HTERT RPE-1 (cell line): ENCODE results near the gene CDC42EP3.

Experiments
- in situ Hi-C: fragments of 300-500 bp; cut with MboI; formaldehyde crosslinking; loops from 4 replicates; pipeline ENCODE4 v1.14.3; 2020; ENCODE audit warnings: low sequenced_read_pairs

The CDC42EP3 gene, protein sequence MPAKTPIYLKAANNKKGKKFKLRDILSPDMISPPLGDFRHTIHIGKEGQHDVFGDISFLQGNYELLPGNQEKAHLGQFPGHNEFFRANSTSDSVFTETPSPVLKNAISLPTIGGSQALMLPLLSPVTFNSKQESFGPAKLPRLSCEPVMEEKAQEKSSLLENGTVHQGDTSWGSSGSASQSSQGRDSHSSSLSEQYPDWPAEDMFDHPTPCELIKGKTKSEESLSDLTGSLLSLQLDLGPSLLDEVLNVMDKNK

DNA sequence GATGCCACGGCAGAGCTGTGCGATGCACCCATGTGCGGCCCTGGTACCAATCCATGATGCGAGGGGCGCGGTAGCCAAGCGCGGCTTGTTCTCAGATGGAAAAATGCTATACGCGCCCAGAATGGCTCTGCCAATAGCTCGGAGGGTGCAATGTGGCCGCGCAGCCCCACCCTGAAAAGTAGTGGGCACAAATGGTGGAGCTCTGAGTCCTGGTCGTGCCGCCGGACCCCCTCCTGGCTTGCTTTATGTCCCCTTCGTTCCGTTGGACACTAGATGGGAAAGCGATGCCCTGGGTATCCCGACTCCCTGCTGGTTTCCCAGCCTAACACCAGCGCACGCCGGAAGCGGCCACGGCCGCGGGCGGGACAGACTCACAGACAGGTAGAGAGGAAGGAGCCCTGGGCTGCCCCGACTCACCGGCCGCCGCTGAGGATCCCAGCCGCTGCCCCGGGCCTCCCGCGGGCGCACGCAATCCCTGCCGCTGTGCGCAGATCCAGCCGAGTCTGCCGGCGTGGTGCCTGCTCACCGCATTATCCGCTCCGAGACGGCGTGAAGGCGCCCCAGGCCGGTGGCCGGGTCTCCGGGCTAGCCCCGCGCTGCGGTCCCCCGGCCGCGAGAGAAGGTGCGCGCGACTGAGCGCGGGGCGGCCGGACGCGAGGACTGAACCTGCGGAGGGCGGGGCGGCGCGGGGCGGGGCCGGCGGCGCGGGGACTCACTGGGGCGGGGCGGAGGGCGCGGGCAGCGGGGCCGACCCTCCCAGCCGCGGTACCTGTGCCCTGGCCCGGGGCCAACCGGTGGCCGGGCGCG is at the start of gene CDC42EP3:
CDC42EP3 (minus strand) TSS at position 634 of the 807 bp plus-strand sequence. CDS start 25,055 bp downstream, outside the sequence.
- in situ Hi-C loops, result no loop called here

DNA sequence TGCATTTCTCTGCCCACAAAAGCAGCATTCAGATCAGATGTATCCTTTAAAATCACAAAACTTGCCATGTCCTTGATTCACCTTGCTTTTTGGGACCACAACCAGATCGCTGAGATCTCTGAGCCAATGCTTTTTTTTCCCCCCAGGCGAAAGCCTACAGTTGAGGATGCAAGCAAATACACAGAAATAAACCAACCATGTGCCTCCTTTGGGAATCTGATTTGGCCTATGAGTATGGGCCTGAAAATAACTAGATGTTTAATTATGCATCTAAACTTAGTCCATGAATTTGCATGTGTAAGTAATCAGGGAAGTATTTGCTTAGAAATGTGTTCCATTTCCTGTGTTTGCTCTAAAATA is 49.7 kb upstream of the CDC42EP3 start:
- in situ Hi-C loops, result no loop called here

DNA sequence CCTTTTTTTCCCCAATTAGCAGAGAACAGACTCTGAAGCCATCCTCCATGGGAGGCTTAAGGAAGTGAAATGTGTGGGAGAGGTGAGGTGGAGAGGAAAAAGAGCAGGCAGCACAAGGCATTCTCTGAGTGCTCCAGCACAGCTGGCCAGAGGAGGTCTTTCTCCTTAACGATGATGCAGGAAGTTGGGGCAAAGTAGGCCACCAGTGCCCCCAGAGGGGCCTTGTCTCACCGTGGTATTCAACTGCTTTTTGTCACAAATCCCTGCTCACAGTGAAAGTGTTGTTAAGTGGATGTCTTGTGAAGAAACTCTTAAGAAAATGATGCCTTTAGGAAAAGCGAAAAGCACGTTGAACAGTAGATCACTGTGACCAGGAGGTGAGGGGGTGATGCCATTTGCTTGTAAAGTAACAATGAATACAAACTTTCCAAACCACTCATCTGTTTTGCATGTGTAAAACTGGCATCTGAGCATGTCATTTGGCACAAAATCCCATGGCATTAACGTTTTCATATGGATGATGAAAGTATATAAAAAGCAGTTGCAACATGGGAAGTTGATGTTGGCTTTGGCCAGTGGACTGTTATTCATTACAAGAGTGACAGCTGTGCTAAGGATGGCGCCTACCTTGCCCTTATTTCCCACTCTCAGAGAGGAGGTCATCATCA is 49.2 kb upstream of the CDC42EP3 start:
- in situ Hi-C loops, result no loop called here

DNA sequence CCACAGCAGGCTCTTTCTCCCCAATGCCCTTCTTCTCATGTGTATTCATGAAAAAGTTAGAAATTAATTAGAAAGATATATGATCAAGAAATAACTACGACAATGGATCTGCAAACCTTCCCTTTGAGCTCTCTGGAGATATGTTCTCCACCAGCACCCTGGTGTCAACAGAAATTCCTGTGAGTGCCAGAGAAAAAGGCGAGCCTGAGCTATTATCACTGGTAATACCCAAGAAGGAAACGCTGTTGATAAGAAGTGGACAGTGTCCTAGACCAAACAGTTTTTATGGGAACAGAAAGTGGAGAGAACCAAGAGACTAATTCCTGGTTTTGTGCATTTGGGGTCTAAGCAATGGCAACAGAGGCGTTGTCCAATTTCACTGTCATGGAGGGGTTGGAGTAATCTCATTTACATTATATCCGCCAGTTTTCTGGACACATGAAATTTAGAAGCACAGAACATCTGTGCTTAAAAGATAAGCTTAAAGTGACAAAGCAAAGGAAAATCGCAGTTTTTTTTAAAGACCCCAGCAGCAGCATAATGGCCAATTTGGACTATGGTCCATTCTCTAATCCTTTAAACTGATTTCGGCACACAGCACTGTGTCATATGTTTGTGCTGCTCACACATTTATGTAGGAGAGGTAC is 47.2 kb upstream of the CDC42EP3 start:
- in situ Hi-C loops, result no loop called here

DNA sequence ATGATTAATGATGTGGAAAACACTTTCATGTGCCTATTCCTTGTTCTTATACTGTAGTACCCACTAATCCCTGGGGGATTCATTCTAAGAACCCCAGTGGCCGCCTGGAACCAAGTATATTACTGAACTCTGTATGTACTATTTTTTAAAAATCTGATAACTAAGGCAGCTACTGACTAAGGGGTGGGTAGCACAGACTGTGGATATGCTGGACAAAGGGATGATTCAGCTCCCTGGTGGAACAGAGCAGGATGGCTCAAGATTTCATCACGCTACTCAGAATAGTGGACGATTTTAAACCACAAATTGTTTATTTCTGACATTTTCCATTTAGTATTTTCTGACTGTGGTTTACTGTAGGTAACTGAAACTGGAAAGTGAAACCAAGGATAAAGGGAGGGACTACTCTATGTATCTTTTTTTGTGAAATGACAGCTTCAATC is 41.8 kb upstream of the CDC42EP3 start:
- in situ Hi-C loops, result no loop called here

DNA sequence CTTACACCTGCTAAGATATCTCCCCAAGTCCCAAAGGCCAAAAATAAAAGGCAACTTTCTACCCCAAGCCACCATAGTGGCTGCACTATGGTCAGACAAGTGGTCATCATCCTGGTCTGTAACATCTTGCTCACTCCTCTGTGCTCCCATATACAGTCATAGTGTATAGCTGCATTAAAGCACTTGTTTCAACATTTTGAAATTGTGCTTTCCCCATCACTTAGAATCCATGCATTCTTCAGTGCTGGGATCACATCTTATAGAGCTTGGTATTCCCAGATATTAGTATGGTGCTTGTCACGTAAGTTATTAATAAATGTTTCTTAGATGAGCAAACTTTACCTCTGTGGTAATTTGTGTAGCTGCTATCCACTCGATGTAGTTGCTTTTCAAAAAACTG is 40.4 kb upstream of the CDC42EP3 start:
- in situ Hi-C loops, result no loop called here

DNA sequence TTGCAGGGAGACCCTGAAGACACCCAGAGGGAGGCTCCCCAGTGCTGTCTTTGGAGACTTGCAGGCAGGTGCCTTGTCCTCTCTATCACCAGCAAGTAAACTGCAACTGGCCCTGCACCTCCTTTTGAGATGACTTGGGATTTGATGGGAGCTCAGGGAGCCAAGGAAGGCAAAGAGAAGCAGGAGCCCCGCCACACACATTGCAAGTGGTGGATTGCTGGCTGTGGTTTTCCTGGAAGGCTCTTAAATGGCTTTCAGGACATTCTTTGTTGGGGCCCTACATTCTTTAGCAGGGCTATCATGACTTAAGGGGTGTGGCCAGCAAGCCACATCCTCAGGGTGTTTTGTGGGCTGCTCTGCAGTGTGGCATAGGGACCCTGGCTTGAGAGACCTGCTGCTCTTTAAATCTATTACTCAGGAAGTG is 39.9 kb upstream of the CDC42EP3 start:
- in situ Hi-C loops, result no loop called here

DNA sequence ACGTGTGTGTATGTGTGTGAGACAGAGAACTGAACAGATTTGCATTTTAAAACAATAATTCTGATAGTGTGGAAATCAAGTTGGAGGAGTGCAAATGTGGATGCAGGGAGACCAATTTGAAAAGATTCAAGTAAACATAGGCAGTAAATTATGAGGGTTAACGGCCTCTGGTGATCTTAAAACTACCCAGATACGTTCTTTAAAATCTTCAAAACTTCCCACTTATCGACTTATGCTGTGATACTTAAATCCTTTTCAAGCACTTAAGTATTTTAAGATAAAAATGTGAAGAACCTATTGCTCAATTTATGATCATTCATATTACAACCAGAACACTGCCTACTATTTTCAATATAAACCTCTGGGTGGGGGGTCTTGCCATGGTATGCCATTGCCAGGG is 37.7 kb upstream of the CDC42EP3 start:
- in situ Hi-C loops, result no loop called here

DNA sequence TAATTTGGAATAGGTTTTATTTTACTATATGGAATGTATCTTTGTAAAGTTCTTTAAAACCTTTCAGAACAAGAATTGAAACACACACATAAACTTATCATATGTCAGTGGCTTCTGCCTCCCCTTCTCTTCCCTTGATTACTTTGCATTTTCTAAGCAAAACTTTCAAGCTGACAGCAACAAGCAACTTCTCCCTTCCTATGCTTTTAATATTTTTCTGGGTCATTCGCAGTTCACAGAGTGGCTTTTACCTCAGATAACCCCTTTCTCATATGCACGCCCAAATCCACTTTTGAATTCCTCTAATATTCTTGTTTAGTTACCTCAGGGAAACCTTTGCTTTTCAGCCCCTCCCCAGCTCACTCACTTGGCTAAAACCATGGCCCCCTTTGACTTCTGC is 36.7 kb upstream of the CDC42EP3 start:
- in situ Hi-C loops, result no loop called here

DNA sequence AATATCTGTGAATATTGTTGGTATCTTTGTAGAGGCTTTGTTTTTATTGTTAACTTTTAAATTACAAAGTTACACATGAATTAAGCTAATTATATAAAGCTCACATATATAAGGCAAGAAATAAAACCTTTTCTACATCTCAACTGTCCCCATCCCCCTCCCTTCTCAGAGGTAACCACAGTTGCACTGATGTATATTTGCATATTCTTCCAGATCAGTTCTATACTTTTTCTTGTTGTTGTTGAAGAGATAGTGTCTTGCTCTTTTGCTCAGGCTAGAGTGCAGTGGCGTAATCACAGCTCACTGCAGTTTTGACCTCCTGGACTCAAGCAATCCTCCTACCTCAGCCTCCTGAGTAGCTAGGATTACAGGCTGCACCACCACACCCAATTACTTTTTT is 36.0 kb upstream of the CDC42EP3 start:
- in situ Hi-C loops, result no loop called here

DNA sequence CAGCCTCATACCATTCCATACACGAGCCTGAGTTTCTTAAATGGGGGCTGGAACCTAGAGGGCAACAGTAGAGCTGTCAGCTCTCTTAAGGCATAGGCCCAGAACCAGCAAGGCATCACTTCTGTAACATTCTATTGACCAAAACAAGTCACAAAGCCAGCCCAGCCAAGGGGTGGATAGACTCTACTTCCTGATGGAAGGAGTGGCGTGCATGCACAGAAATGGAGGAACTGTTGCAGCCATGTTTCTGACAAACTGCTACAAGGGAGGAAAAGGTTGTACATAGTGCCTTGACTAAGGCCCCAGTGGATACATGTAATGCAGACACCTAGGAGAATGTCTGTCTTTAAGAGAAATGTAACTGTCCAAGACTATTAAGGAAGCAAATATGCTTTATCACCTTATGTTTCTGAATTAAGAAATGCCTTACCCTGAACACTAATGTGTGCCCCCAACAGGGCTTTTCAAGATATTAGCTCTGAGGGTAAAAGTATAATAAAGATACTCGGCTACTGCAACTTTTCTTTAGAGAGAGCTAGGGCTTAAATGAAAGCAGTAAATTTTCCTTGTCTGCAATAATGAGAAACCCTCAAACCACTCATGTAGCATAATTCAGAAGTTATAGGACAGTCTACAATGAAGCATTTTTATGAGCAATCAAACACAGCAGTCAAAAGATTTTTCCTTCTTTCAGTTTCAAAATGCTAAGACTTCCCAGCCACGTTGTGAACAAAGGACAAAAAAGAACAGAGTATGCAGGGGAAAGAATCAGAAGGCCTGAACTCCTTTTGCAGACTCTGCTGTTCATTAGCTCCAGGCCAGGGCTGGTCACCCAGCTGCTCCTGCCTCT is 35.1 kb upstream of the CDC42EP3 start:
- in situ Hi-C loops, result no loop called here

DNA sequence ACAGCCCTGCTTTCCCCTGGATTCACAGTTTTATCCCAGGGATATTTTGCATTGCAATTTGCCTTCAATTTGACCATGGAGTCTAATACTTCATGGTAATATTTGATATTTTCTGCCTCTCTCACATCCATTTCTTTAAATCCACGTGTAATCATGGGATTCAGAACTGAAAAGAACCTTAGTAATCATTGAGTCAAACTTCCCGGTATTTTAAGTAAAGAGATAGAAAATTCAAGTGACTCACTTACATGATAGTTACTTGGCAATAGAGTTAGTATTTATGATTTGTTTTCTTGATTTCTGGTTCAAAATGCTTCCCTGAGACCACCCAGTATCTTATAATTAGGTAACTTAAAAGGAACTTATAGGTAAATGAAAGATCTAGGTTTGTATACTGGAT is 33.7 kb upstream of the CDC42EP3 start:
- in situ Hi-C loops, result no loop called here

DNA sequence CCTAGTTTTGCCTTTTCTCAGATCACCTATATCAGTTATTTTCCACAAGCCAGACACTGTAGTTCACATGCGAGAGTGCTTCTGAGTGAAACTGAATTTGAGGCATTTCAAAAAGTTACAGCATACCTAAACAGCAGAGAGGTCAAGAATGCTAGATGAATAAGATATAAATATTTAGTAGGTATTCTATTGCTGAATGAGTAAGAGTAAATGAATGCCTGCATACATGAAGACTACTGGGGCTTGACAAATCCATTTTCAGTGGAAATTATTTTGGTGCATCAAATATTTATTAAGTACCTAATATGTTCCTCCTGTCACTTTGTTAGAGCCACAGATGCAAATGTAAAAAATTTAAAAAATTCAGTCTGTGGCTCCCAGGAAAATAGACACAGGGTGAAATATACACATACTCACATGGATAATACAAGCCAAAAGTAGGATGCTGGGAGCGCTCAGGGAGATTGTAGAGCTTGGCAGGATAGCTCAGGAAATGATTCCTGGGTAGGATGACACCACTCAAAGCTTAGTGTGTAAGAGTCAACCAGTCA is 27.6 kb upstream of the CDC42EP3 start:
- in situ Hi-C loops, result no loop called here

DNA sequence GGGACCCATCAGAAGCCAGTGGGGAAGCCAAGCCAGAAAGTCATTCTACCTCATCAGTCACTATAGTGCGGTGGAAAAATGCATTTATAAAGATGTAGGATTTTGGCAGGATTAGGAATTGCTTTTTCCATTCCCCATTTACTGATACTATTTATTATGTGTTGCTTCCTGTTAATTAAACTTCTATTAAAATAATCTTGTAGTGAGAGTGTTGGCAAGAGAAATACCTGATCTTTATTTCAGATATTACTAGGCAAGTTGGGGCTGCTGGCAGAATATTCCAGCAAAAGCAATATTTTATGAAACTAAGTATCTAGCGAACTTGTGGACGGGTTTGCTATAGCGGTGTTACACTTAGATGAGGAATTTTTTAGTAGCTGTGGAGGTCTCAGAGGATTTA is 23.9 kb upstream of the CDC42EP3 start:
- in situ Hi-C loops, result no loop called here

DNA sequence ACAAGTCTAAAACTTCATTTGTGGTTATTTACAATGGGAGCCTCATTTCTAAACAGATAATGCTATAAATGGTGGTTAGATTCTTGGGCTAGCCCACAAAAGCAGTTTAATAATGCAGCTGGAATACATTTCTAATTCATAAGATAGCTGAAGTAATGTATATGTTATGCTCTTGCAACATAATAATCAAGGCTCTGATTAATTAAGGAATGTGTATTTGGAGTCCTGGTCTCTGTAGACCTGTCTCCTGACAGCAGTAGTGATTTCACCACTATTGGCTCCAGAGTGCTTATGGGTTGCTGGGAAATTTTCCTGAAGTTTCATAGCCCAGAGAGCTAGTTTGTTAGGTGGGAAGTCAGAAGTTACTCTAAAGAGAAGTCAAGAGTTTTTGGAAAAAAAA is 21.3 kb upstream of the CDC42EP3 start:
- in situ Hi-C loops, result no loop called here

DNA sequence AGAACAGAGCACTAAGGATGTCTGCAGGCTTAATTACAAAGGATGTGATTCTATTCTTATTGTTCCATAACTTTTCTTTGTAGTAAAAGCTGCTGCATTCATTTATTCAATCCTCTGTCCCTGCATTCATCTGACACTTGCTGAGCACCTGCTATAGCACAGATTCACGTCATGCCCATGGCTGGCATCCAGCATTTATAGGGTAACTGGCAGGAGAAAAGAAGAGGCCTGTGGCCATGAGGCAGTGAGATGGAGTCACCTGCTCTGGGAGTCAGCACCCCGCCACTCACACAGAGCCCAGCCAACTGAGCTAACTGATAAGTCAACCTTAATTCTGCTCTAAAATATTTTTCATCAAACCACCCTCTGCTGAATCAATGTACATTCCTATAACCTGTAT is 18.3 kb upstream of the CDC42EP3 start:
- in situ Hi-C loops, result no loop called here

DNA sequence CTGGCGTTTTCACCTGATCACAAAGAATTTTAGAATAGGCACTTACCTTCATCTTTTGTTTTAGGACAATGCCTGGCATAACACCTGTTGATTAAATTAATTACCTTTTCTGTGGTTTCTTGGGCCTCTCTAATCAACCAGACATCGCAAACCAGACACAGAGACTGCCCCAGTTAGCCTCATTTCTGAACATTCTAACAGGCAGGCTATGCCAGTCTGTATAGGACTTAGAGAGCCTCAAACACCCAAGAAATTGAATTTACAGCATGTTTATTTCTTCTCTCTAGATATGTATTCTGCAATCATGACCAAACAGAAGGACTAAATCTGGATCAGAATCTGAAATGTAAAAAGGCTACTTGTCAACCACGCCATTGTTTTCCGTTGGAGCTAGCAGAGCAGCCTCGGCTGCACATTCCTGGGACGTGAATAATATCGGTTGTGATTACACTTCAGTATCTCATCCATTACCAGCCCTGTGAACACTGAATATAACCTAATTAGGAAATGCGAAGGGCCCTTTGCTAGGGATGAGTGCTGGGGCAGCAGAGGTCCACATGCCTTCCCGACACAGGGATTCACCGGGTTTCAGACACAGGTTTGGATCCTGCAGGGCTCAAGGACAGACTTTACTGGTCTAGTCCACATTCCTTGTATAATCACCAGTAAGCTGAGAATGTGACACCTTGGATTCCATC is 17.5 kb upstream of the CDC42EP3 start:
- in situ Hi-C loops, result no loop called here

DNA sequence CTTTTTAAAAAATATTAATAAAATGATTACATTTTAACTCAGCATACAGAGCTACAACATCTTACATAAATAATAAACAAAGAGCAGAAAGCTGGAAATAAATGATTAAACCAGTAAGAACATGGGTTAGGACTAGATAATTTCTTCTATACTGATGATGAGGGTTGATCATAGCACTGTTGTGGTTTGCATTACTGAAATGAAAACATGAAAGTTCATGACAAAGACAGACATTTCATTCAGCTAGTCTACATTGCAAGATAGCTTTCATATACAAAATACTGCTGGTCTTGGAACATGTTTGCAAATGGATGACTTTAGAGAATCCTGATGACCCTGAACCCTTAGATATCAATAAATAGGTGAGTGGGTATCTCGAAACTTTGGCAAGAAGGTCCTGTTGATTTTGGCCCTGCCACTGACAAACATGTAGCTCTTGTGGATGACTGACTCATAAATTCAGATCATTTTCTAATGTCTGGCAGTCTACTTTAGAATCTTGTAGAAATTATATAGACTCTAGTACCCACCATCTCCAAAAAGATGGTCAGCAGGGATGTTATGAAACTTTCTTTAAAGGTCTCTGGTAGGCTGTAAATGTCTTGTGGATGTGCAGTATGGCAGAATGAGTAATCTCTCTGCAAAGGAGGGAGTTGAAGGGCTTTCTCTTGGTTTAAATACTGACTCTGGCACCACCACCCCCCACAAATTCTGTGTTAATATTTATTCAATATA is 15.5 kb upstream of the CDC42EP3 start:
- in situ Hi-C loops, result no loop called here

DNA sequence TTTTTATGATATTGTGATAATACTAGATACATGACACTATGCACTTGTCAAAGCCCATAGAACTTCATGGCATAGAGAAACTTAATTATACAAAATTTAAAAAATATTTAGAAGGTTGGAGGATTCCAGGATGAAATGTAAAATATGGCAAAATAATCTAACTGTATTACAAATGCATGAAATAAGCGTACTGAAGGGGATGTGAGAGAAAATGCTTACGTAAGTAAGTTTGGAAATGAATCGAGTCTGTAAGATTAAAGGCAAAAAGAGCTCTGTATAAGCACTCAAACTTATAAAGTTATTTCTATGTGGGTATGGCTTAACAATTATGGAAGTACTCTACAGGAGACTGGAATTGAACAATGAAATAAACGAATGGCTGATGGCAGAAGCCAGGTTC is 13.4 kb upstream of the CDC42EP3 start:
- in situ Hi-C loops, result no loop called here
